IMR-90 (cell line): ENCODE measurements around the gene CDKN2A.

Source experiments
- FOS ChIP-seq: fragments of 150-350 bp; IDR thresholded peaks from 2 replicates; pipeline ENCODE4 v1.6.1; 2016; ENCODE audit warnings: low read depth, low read length
- NFE2L2 ChIP-seq: fragments of 150-350 bp; IDR thresholded peaks from 2 replicates; pipeline ENCODE4 v1.6.1; 2016; ENCODE audit warnings: low read depth, mild to moderate bottlenecking, low read length
- POLR2A ChIP-seq: IDR thresholded peaks from 2 replicates; pipeline ENCODE4 v1.6.1; 2012; ENCODE audit warnings: mild to moderate bottlenecking, low read depth, low read length
- RAD21 ChIP-seq: IDR thresholded peaks from 2 replicates; pipeline ENCODE4 v1.6.1; 2012; ENCODE audit warnings: low read length, improper control_type of control experiment
- RCOR1 ChIP-seq: IDR thresholded peaks from 2 replicates; pipeline ENCODE4 v1.6.1; 2012; ENCODE audit warnings: mild to moderate bottlenecking, low read length, improper control_type of control experiment; ENCODE audit not compliant: insufficient replicate concordance
- SMC3 ChIP-seq: fragments of 150-350 bp; IDR thresholded peaks from 2 replicates; pipeline ENCODE4 v1.6.1; 2016; ENCODE audit warnings: low read depth, mild to moderate bottlenecking, antibody characterized with exemption, low read length, moderate library complexity
- TF ChIP-seq, protein P1 (sequence below): conservative IDR thresholded peaks from 2 replicates; pipeline ENCODE4 v1.5.1; 2012; ENCODE audit warnings: mild to moderate bottlenecking, low read depth, low read length, improper control_type of control experiment
- TF ChIP-seq, protein P2 (sequence below): fragments of 150-350 bp; IDR thresholded peaks from 2 replicates; pipeline ENCODE4 v1.6.1; 2016; ENCODE audit warnings: low read depth, mild to moderate bottlenecking, low read length, moderate library complexity, borderline replicate concordance

DNA sequence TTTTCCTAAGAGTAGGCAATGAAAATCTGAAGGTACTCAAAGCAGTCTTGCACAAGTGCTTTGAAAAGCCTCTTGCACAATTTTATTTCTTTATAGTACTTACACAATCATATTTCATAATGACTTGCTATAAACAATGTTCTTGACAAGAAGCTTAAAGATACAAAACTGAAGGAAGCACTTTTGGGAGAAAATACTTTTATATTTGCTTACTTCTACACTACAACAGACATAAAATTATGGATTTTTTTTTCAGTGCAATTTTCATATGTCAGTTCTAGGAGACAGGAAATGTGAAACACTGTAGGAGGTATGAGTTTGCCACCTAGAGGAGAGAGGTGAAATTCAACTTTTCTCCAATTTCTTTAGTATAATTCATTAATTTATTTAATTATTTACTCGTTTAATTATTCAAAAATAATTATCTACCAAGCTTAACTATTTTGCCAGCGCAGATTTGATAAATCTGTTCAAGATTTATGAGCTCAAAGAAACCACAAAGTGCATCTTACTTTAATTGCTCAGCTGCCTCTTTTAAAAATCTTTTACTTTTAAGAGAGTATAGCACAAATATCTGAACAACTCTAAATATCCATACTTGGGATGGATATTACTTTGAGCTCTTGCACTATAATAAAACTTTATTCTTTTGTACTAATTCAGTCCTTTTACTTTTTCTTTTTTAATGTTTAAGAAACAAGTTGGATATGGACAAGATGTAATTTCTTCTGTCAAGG lies 43.9 kb upstream of the CDKN2A start:
- TF ChIP-seq, protein P1, sequence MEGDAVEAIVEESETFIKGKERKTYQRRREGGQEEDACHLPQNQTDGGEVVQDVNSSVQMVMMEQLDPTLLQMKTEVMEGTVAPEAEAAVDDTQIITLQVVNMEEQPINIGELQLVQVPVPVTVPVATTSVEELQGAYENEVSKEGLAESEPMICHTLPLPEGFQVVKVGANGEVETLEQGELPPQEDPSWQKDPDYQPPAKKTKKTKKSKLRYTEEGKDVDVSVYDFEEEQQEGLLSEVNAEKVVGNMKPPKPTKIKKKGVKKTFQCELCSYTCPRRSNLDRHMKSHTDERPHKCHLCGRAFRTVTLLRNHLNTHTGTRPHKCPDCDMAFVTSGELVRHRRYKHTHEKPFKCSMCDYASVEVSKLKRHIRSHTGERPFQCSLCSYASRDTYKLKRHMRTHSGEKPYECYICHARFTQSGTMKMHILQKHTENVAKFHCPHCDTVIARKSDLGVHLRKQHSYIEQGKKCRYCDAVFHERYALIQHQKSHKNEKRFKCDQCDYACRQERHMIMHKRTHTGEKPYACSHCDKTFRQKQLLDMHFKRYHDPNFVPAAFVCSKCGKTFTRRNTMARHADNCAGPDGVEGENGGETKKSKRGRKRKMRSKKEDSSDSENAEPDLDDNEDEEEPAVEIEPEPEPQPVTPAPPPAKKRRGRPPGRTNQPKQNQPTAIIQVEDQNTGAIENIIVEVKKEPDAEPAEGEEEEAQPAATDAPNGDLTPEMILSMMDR, result peak; percentile 55
- TF ChIP-seq NFE2L2, result no peak
- TF ChIP-seq FOS, result no peak
- no peak for TF ChIP-seq POLR2A
- TF ChIP-seq RCOR1, result no peak
- TF ChIP-seq SMC3, result peak; percentile 48
- TF ChIP-seq, protein P2, sequence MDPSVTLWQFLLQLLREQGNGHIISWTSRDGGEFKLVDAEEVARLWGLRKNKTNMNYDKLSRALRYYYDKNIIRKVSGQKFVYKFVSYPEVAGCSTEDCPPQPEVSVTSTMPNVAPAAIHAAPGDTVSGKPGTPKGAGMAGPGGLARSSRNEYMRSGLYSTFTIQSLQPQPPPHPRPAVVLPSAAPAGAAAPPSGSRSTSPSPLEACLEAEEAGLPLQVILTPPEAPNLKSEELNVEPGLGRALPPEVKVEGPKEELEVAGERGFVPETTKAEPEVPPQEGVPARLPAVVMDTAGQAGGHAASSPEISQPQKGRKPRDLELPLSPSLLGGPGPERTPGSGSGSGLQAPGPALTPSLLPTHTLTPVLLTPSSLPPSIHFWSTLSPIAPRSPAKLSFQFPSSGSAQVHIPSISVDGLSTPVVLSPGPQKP, result no peak
- peak; percentile 67 for TF ChIP-seq RAD21
